Endothelial cell of umbilical vein (primary cell): ENCODE results near the gene ALPK1. TPM values are rescaled to one million over a fixed set of nuclear protein-coding genes. Genes with fewer than 3 reads are reported as not detected.

ENCODE experiments used
- BruUV-seq: library from RNA; stranded (reverse); fragments of 400-500 nt; replicated peaks from 2 replicates; lab custom pipeline; 2021; lab: Mats Ljungman, UMichigan
- CTCF ChIA-PET: fragments of 300-600, 350-600 bp; sonication (Branson Sonifier 250); formaldehyde crosslinking; loops from one replicate; lab custom pipeline; 2021; ENCODE audit warnings: antibody characterized with exemption, inconsistent platforms; lab: Charles Lee
- POLR2A ChIA-PET: fragments of 300-600, 350-600 bp; sonication (Branson Sonifier 250); formaldehyde crosslinking; loops from one replicate; lab custom pipeline; 2021; ENCODE audit warnings: antibody characterized with exemption, inconsistent platforms; lab: Charles Lee
- DNase-seq: peaks from one replicate; pipeline ENCODE4 v3.0.0-alpha.2; 2011; ENCODE audit warnings: low read depth, low spot score
- FAIRE-seq: peaks from 2 replicates; lab custom pipeline; 2011; peaks lifted over from hg19 to GRCh38; lab: Jason Lieb, UNC
- H2AFZ ChIP-seq: 2 replicates; pipeline ENCODE4 v1.6.0; 2012; ENCODE audit warnings: low read depth, low read length, control low read depth, inconsistent platforms
- H3K27ac ChIP-seq: 2 replicates; pipeline ENCODE4 v1.5.1; 2011; ENCODE audit warnings: low read depth, mild to moderate bottlenecking, control low read depth, low read length, moderate library complexity; ENCODE audit not compliant: insufficient read depth
- H3K27me3 ChIP-seq, 2 experiments: 2 replicates each; pipeline versions ENCODE4 v1.6.0 to v1.6.1; 2011; ENCODE audit warnings: low read length in 2 of 2, mixed read lengths in 1 of 2; ENCODE audit not compliant: control insufficient read depth in 2 of 2, insufficient read depth in 2 of 2
- H3K36me3 ChIP-seq, 2 experiments: 2 replicates in 1 of 2; 3 replicates in 1 of 2; pipeline ENCODE4 v1.5.1; 2011; ENCODE audit warnings: low read length in 2 of 2, mild to moderate bottlenecking in 1 of 2, moderate library complexity in 1 of 2; ENCODE audit not compliant: control insufficient read depth in 2 of 2, insufficient read depth in 2 of 2; ENCODE audit errors: extremely low read depth in 1 of 2
- H3K4me1 ChIP-seq: 3 replicates; pipeline ENCODE4 v1.5.1; 2011; ENCODE audit warnings: mild to moderate bottlenecking, low read length; ENCODE audit not compliant: control insufficient read depth, insufficient read depth; ENCODE audit errors: extremely low read depth
- H3K4me2 ChIP-seq: 2 replicates; pipeline ENCODE4 v1.6.1; 2011; ENCODE audit warnings: low read length, control low read depth, mixed read lengths; ENCODE audit not compliant: insufficient read depth
- H3K4me3 ChIP-seq, 3 experiments: fragments of 200-600 bp in 1 of 3; sonication (generic), shearing (Covaris generic) in 1 of 3; replicated peaks in 1 of 3; 2 replicates each; pipeline ENCODE4 v1.5.1; 2011 to 2016; ENCODE audit warnings: control low read depth in 3 of 3, low read length in 3 of 3, mild to moderate bottlenecking in 2 of 3, inconsistent platforms in 1 of 3, low read depth in 1 of 3, moderate library complexity in 1 of 3; ENCODE audit not compliant: insufficient read depth in 1 of 3
- H3K79me2 ChIP-seq: 2 replicates; pipeline ENCODE4 v1.6.0; 2012; ENCODE audit warnings: low read length, inconsistent platforms; ENCODE audit not compliant: control insufficient read depth, insufficient read depth
- H3K9ac ChIP-seq: replicated peaks from 2 replicates; pipeline ENCODE3; 2011; ENCODE audit warnings: low read length, control low read depth; ENCODE audit not compliant: insufficient read depth; ENCODE audit errors: extremely low read depth
- H3K9me1 ChIP-seq: replicated peaks from 3 replicates; pipeline ENCODE4 v1.6.0; 2011; ENCODE audit warnings: mild to moderate bottlenecking, low read length; ENCODE audit not compliant: control insufficient read depth, insufficient read depth; ENCODE audit errors: extremely low read depth
- H3K9me3 ChIP-seq: replicated peaks from 2 replicates; pipeline ENCODE4 v1.5.1; 2012; ENCODE audit warnings: low read length, inconsistent platforms; ENCODE audit not compliant: control insufficient read depth, insufficient read depth
- H4K20me1 ChIP-seq: replicated peaks from 2 replicates; pipeline ENCODE3; 2011; ENCODE audit warnings: mild to moderate bottlenecking, low read length; ENCODE audit not compliant: control insufficient read depth, insufficient read depth; ENCODE audit errors: extremely low read depth
- EZH2 ChIP-seq: IDR thresholded peaks from 2 replicates; pipeline ENCODE4 v1.6.1; 2012; ENCODE audit warnings: borderline replicate concordance, low read depth, mild to moderate bottlenecking, moderate library complexity, low read length, inconsistent platforms; ENCODE audit not compliant: severe bottlenecking
- FOS ChIP-seq: IDR thresholded peaks from 2 replicates; pipeline ENCODE4 v1.6.1; 2011; ENCODE audit warnings: mild to moderate bottlenecking, low read length, moderate library complexity, borderline replicate concordance; ENCODE audit not compliant: insufficient read depth
- GATA2 ChIP-seq: IDR thresholded peaks from 2 replicates; pipeline ENCODE4 v1.7.0; 2011; ENCODE audit warnings: low read depth, mild to moderate bottlenecking, moderate library complexity, mixed read lengths, low read length; ENCODE audit not compliant: insufficient read length, insufficient read depth
- JUN ChIP-seq: IDR thresholded peaks from 2 replicates; pipeline ENCODE4 v1.6.1; 2011; ENCODE audit warnings: borderline replicate concordance, low read depth; ENCODE audit not compliant: insufficient read length, insufficient read depth
- MYC ChIP-seq: IDR thresholded peaks from one replicate; pipeline ENCODE4 v1.6.1; 2011; ENCODE audit warnings: mild to moderate bottlenecking, low read depth, low read length
- POLR2A ChIP-seq: IDR thresholded peaks from 2 replicates; pipeline ENCODE4 v1.6.1; 2012; ENCODE audit warnings: low read depth, mild to moderate bottlenecking, control low read depth, low read length
- POLR2AphosphoS5 ChIP-seq: IDR thresholded peaks from 2 replicates; pipeline ENCODE4 v1.6.1; 2012; ENCODE audit warnings: low read depth, mild to moderate bottlenecking, control low read depth, low read length, moderate library complexity; ENCODE audit not compliant: insufficient read depth
- dilution Hi-C: fragments of 300-500 bp; cut with MboI; formaldehyde crosslinking; loops from one replicate; pipeline ENCODE4 v1.15.0; 2019; ENCODE audit warnings: low sequenced_read_pairs; ENCODE audit not compliant: extremely low pct_ligation_motif_present
- intact Hi-C: fragments of 100-400 bp; cut with micrococcal nuclease; formaldehyde crosslinking; loops from one replicate; pipeline ENCODE4 v1.10.0; 2022
- polyA plus RNA-seq, 4 experiments: library from polyadenylated mRNA; depleted of rRNA in 3 of 4; stranded (reverse) in 3 of 4; unstranded in 1 of 4; fragments of >200 nt; gene quantifications; 2 replicates each; pipeline versions ENCODE4 v1.2.1 to v1.2.3, GENCODE V29; 2011 to 2012; ENCODE audit warnings: missing spikeins in 1 of 4
- total RNA-seq: library from RNA; stranded (reverse); gene quantifications from 2 replicates; pipeline ENCODE4 v1.2.3, GENCODE V29; 2021
- TF ChIP-seq, protein P1 (sequence below), 2 donors: IDR thresholded peaks; 1 replicate in 1 of 2; 2 replicates in 1 of 2; pipeline ENCODE4 v1.5.1; 2011; ENCODE audit warnings: low read length in 2 of 2, mild to moderate bottlenecking in 2 of 2, moderate library complexity in 2 of 2, control low read depth in 1 of 2, inconsistent platforms in 1 of 2, low read depth in 1 of 2; ENCODE audit not compliant: insufficient read depth in 1 of 2; ENCODE audit errors: extremely low read depth in 1 of 2
- TF ChIP-seq, protein P2 (sequence below): IDR thresholded peaks from 2 replicates; pipeline ENCODE4 v1.6.1; 2011; ENCODE audit not compliant: insufficient read depth, insufficient read length

The ALPK1 gene
- total and polyA plus RNA-seq, 2 donors (not counting 3 experiments of a cell fraction or from before 2014, with no cell fraction given), result 1.4 to 5.5 TPM

GRCh38 chr4:112378858-112379257 is 81.7 kb downstream of the ALPK1 start:
- intact Hi-C loops (no loop called here), dilution Hi-C loops (no loop called here)
- BruUV-seq, result no TSS peak
- no peak overlapping the region for H3K27ac ChIP-seq
- no peak overlapping the region for H3K9ac ChIP-seq
- no peak overlapping the region for H3K4me3 ChIP-seq
- no peaks in the 10 kb centered on the region for H3K27me3 ChIP-seq
- H3K4me2 ChIP-seq, result no peak overlapping the region
- FAIRE-seq (no peak), DNase-seq (no peak)
- H3K9me1 ChIP-seq, result no peaks in the 10 kb centered on the region
- H2AFZ ChIP-seq, result no peak overlapping the region
- no peaks in the 10 kb centered on the region for H4K20me1 ChIP-seq
- ChIA-PET CTCF (no interaction called here), POLR2A (no interaction called here)
- no peaks in the 10 kb centered on the region for H3K4me1 ChIP-seq
- H3K36me3 ChIP-seq, result no peaks in the 10 kb centered on the region
- H3K79me2 ChIP-seq, result no peaks in the 10 kb centered on the region
- no peaks in the 10 kb centered on the region for H3K9me3 ChIP-seq
- TF ChIP-seq GATA2 (no peak), MYC (no peak), FOS (no peak), POLR2AphosphoS5 (no peak), EZH2 (no peak), JUN (no peak), POLR2A (no peak)
- TF ChIP-seq, protein P1, sequence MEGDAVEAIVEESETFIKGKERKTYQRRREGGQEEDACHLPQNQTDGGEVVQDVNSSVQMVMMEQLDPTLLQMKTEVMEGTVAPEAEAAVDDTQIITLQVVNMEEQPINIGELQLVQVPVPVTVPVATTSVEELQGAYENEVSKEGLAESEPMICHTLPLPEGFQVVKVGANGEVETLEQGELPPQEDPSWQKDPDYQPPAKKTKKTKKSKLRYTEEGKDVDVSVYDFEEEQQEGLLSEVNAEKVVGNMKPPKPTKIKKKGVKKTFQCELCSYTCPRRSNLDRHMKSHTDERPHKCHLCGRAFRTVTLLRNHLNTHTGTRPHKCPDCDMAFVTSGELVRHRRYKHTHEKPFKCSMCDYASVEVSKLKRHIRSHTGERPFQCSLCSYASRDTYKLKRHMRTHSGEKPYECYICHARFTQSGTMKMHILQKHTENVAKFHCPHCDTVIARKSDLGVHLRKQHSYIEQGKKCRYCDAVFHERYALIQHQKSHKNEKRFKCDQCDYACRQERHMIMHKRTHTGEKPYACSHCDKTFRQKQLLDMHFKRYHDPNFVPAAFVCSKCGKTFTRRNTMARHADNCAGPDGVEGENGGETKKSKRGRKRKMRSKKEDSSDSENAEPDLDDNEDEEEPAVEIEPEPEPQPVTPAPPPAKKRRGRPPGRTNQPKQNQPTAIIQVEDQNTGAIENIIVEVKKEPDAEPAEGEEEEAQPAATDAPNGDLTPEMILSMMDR (IDR thresholded peaks at IDR 0.05; ENCODE audit: extremely low read depth in 1 of 2, insufficient read depth in 1 of 2, low read depth in 1 of 2, low read length in 2 of 2), result no peak
- TF ChIP-seq, protein P2, sequence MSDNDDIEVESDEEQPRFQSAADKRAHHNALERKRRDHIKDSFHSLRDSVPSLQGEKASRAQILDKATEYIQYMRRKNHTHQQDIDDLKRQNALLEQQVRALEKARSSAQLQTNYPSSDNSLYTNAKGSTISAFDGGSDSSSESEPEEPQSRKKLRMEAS, result no peak
